Uterus (tissue), 4 donors: ENCODE measurements around the gene KLK5. TPM values are rescaled to one million over a fixed set of nuclear protein-coding genes. Genes with fewer than 3 reads are reported as not detected.
"Not testable (repeated sequence)": the region's sequence is repeated elsewhere in the genome, so short reads cannot be mapped to it uniquely, and the experiment has no call there.

Experiments
- DNase-seq, 2 donors: peaks; one replicate each; pipeline ENCODE4 v3.0.0-alpha.2; 2019 to 2020
- H3K27ac ChIP-seq, 2 donors: fragments of 200-600 bp; sonication (generic); 1 replicate in 1 of 2; 2 replicates in 1 of 2; pipeline ENCODE4 v1.5.1; 2016 to 2018
- H3K27me3 ChIP-seq, 2 donors: fragments of 200-600 bp; sonication (generic); one replicate each; pipeline ENCODE4 v1.5.1; 2018 to 2019; ENCODE audit warnings: control low read depth in 1 of 2
- H3K36me3 ChIP-seq, 2 donors: fragments of 200-600 bp; sonication (generic); one replicate each; pipeline ENCODE4 v1.5.1; 2019; ENCODE audit warnings: control low read depth in 1 of 2
- H3K4me1 ChIP-seq, 2 donors: fragments of 200-600 bp; sonication (generic); one replicate each; pipeline ENCODE4 v1.5.1; 2018 to 2019; ENCODE audit warnings: control low read depth in 1 of 2
- H3K4me3 ChIP-seq, 2 donors: fragments of 200-600 bp; sonication (generic); 1 replicate in 1 of 2; 2 replicates in 1 of 2; pipeline ENCODE4 v1.5.1; 2018 to 2019; ENCODE audit warnings: mild to moderate bottlenecking in 1 of 2
- H3K9me3 ChIP-seq, 2 donors: fragments of 200-600 bp; sonication (generic); one replicate each; pipeline ENCODE4 v1.5.1; 2019; ENCODE audit warnings: control low read depth in 1 of 2
- POLR2A ChIP-seq, 2 donors: fragments of 450-650 bp; IDR thresholded peaks; one replicate each; pipeline ENCODE4 v1.6.1; 2016; ENCODE audit warnings: antibody characterized with exemption in 2 of 2, mild to moderate bottlenecking in 1 of 2, moderate library complexity in 1 of 2
- intact Hi-C: fragments of 100-400 bp; cut with DNase I; formaldehyde crosslinking; loops from one replicate; pipeline ENCODE4 v1.15.1; 2023; ENCODE audit warnings: low total_unique reads
- total RNA-seq, 4 donors: library from RNA; depleted of rRNA in 3 of 4; stranded (reverse); fragments of >200 nt in 3 of 4; gene quantifications; one replicate each; pipeline versions ENCODE4 v1.1.0 to v1.2.4, GENCODE V29; 2014 to 2023
- TF ChIP-seq, protein P1 (sequence below), 4 experiments: fragments of 200-600 bp in 2 of 4; fragments of 450-650 bp in 2 of 4; sonication (generic) in 2 of 4; IDR thresholded peaks; one replicate each; pipeline ENCODE4 v1.5.1; 2016 to 2019; ENCODE audit warnings: antibody characterized with exemption in 4 of 4, mild to moderate bottlenecking in 2 of 4, moderate library complexity in 1 of 4
- donor health status: DM: yes; HTN: yes; CAD: no.

Gene KLK5
- total RNA-seq, 4 donors from 2014 or later, result 0.69 to 1.0 TPM; not detected in 2

DNA sequence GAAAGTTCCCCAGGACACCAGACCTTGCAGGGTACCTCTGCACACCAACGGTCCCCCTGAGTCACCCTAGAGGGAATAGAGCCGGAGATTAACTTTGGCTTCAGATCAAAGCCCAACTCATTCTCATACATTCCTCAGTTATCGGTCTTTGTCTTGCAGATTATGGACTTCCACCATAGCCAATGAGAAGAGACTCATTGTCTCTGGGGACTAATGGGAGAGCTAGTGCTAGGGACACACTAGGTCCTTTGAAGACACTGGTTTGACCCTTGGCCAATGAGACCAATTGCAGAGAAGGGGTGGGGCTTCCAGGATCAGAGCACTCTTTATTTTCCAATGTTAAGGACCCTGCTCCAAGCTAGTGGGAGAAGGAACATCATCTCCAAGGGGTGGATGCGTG, 24.8 kb upstream of the KLK5 start:
- Histone ChIP-seq H3K36me3 (no peaks in the 10 kb centered on the region), H3K9me3 (no peaks in the 10 kb centered on the region), H3K27me3 (no peaks in the 10 kb centered on the region), H3K4me1 (no peaks in the 10 kb centered on the region), H3K27ac (no peak overlapping the region), H3K4me3 (no peak overlapping the region)
- intact Hi-C loops, result no loop called here
- DNase-seq, result no peak
- TF ChIP-seq POLR2A (IDR thresholded peaks at IDR 0.05), result no peak
- TF ChIP-seq, protein P1, sequence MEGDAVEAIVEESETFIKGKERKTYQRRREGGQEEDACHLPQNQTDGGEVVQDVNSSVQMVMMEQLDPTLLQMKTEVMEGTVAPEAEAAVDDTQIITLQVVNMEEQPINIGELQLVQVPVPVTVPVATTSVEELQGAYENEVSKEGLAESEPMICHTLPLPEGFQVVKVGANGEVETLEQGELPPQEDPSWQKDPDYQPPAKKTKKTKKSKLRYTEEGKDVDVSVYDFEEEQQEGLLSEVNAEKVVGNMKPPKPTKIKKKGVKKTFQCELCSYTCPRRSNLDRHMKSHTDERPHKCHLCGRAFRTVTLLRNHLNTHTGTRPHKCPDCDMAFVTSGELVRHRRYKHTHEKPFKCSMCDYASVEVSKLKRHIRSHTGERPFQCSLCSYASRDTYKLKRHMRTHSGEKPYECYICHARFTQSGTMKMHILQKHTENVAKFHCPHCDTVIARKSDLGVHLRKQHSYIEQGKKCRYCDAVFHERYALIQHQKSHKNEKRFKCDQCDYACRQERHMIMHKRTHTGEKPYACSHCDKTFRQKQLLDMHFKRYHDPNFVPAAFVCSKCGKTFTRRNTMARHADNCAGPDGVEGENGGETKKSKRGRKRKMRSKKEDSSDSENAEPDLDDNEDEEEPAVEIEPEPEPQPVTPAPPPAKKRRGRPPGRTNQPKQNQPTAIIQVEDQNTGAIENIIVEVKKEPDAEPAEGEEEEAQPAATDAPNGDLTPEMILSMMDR (IDR thresholded peaks at IDR 0.05), result no peak

GRCh38 chr19:50975766-50976165, 22.9 kb upstream of the KLK5 start:
- intact Hi-C loops, result no loop called here
- no peak for DNase-seq
- no peaks in the 10 kb centered on the region for H3K4me1 ChIP-seq
- no peak overlapping the region for H3K27ac ChIP-seq
- TF ChIP-seq, protein P1 (IDR thresholded peaks at IDR 0.05), result no peak
- no peaks in the 10 kb centered on the region for H3K27me3 ChIP-seq
- no peaks in the 10 kb centered on the region for H3K36me3 ChIP-seq
- no peak overlapping the region for H3K4me3 ChIP-seq
- H3K9me3 ChIP-seq, result no peaks in the 10 kb centered on the region

DNA sequence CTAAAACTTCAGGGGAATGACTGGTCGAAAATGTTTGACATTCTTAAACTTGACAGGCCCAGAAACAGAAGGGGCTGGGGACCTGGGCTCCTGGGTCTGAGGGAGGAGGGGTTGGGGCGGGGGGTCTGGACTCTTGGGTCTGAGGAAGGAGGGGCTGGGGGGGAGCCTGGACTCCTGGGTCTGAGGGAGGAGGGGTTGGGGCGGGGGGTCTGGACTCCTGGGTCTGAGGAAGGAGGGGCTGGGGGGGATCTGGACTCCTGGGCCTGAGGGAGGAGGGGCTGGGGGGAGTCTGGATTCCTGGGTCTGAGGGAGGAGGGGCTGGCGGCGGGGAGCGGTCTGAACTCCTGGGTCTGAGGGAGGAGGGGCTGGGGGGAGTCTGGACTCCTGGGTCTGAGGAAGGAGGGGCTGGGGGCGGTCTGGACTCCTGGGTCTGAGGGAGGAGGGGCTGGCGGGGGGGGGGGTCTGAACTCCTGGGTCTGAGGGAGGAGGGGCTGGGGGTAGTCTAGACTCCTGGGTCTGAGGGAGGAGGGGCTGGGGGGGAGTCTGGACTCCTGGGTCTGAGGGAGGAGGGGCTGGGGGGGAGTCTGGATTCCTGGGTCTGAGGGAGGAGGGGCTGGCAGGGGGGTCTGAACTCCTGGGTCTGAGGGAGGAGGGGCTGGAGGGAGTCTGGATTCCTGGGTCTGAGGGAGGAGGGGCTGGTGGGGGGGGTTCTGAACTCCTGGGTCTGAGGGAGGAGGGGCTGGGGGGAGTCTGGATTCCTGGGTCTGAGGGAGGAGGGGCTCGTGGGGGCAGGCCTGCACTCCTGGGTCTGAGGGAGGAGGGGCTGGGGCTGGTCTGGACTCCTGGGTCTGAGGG, 22.1 kb upstream of the KLK5 start:
- intact Hi-C loops, result no loop called here
- no peak for DNase-seq
- Histone ChIP-seq H3K36me3 (no peaks in the 10 kb centered on the region), H3K27me3 (no peaks in the 10 kb centered on the region), H3K27ac (no peak overlapping the region), H3K4me1 (no peaks in the 10 kb centered on the region), H3K9me3 (no peaks in the 10 kb centered on the region), H3K4me3 (no peak overlapping the region)
- TF ChIP-seq, protein P1 (IDR thresholded peaks at IDR 0.05), result no peak
- TF ChIP-seq POLR2A (IDR thresholded peaks at IDR 0.05), result no peak

DNA sequence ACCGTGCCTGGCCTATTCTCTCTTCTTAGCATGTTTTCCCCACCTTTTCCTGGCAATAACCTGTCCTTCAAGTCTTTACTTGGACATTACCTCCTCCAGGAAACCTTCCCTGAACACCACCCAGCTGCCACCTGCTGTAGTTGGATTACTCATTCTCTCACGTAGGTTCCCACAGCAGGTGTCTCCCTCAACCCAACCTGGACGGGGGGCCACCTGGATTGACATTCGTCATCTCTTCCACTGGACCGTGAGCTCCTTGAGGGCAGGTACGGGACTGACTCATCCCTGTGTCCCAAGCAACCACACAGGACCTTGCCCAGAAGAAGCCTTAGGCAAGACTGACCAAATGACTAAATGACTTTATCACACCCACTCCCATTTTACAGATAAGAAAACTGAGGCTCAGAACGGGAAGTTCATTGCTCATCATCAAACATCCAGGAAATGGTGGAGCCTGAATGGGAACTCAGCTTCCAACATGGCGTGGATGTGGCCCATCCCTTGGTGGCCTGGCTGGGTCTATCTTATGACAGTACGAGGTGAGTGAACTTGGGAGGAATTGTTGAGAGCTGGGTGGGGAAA, 20.0 kb upstream of the KLK5 start:
- Histone ChIP-seq H3K4me3 (no peak overlapping the region), H3K27ac (no peak overlapping the region), H3K4me1 (no peaks in the 10 kb centered on the region), H3K36me3 (no peaks in the 10 kb centered on the region), H3K9me3 (no peaks in the 10 kb centered on the region), H3K27me3 (no peaks in the 10 kb centered on the region)
- intact Hi-C loops, result no loop called here
- no peak for DNase-seq
- TF ChIP-seq, protein P1 (IDR thresholded peaks at IDR 0.05), result no peak

GRCh38 chr19:50969810-50970209, 17.0 kb upstream of the KLK5 start:
- intact Hi-C loops, DNase-seq: not testable (repeated sequence)

More at GRCh38 chr19:50969810-50970209, 17.0 kb upstream of the KLK5 start:
- H3K4me1 ChIP-seq, H3K27me3 ChIP-seq, H3K27ac ChIP-seq, H3K9me3 ChIP-seq, H3K4me3 ChIP-seq, H3K36me3 ChIP-seq: not testable (repeated sequence)
